IMR-90 (cell line): ENCODE data around the gene GTF3C4. TPM values are rescaled to one million over a fixed set of nuclear protein-coding genes. Genes with fewer than 3 reads are reported as not detected.

Source experiments
- ATAC-seq: fragments of 200-7000 bp; cut with Tn5 transposase; 2 replicates; pipeline ENCODE4 v1.9.1; 2020; ENCODE audit warnings: low read depth, mild to moderate bottlenecking, moderate library complexity
- BruUV-seq: library from RNA; stranded (reverse); fragments of 400-500 nt; replicated peaks from 2 replicates; lab custom pipeline; 2021; lab: Mats Ljungman, UMichigan
- CTCF ChIA-PET: fragments of 300-600 bp; formaldehyde crosslinking; extraction: SDS; loops from one replicate; lab custom pipeline; 2021; ENCODE audit warnings: antibody characterized with exemption; lab: Yijun Ruan, JAX
- POLR2A ChIA-PET: fragments of 300-600 bp; sonication (Branson Sonifier 250); formaldehyde crosslinking; loops from one replicate; lab custom pipeline; 2022; ENCODE audit warnings: antibody characterized with exemption; ENCODE audit not compliant: unreplicated experiment; lab: Charles Lee
- DNase-seq: peaks from one replicate; pipeline ENCODE4 v3.0.0; 2013
- H2AFZ ChIP-seq: replicated peaks from 2 replicates; pipeline ENCODE3; 2013; ENCODE audit warnings: low read length, mild to moderate bottlenecking; ENCODE audit not compliant: poor library complexity
- H2AK5ac ChIP-seq: 2 replicates; pipeline ENCODE4 v1.6.1; 2013; ENCODE audit warnings: low read depth, low read length, inconsistent platforms
- H2AK9ac ChIP-seq: replicated peaks from 2 replicates; pipeline ENCODE3; 2013; ENCODE audit warnings: mild to moderate bottlenecking, low read depth, low read length, moderate library complexity; ENCODE audit not compliant: poor library complexity
- H2BK120ac ChIP-seq: 2 replicates; pipeline ENCODE4 v1.6.1; 2013; ENCODE audit warnings: low read depth, low read length, inconsistent platforms
- H2BK15ac ChIP-seq: 3 replicates; pipeline ENCODE4 v1.6.1; 2013; ENCODE audit warnings: low read depth, low read length, inconsistent platforms
- H2BK20ac ChIP-seq: 2 replicates; pipeline ENCODE4 v1.6.1; 2013; ENCODE audit warnings: low read depth, mild to moderate bottlenecking, inconsistent platforms, low read length, moderate library complexity
- H2BK5ac ChIP-seq: 2 replicates; pipeline ENCODE4 v1.6.1; 2013; ENCODE audit warnings: mild to moderate bottlenecking, low read depth, low read length, inconsistent platforms; ENCODE audit not compliant: poor library complexity, severe bottlenecking
- H3K14ac ChIP-seq: replicated peaks from 2 replicates; pipeline ENCODE4 v1.6.1; 2013; ENCODE audit warnings: low read depth, low read length, inconsistent platforms
- H3K18ac ChIP-seq: 2 replicates; pipeline ENCODE4 v1.6.1; 2013; ENCODE audit warnings: low read depth, low read length, control low read depth
- H3K23ac ChIP-seq: 2 replicates; pipeline ENCODE4 v1.6.1; 2013; ENCODE audit warnings: low read depth, low read length, inconsistent platforms
- H3K27ac ChIP-seq: 2 replicates; pipeline ENCODE4 v1.5.1; 2013; ENCODE audit warnings: mild to moderate bottlenecking, control low read depth, low read length; ENCODE audit not compliant: insufficient read depth
- H3K27me3 ChIP-seq: 2 replicates; pipeline ENCODE4 v1.6.1; 2013; ENCODE audit warnings: low read length; ENCODE audit not compliant: control insufficient read depth, insufficient read depth
- H3K36me3 ChIP-seq: 2 replicates; pipeline ENCODE4 v1.6.1; 2013; ENCODE audit warnings: low read length, mixed read lengths; ENCODE audit not compliant: control insufficient read depth, insufficient read depth
- H3K4ac ChIP-seq: 2 replicates; pipeline ENCODE4 v1.6.1; 2013; ENCODE audit warnings: low read depth, low read length, inconsistent platforms
- H3K4me1 ChIP-seq: 2 replicates; pipeline ENCODE4 v1.6.1; 2013; ENCODE audit warnings: low read length, mixed read lengths; ENCODE audit not compliant: control insufficient read depth, insufficient read depth
- H3K4me2 ChIP-seq: 2 replicates; pipeline ENCODE4 v1.6.1; 2013; ENCODE audit warnings: low read depth, mild to moderate bottlenecking, control low read depth, low read length, moderate library complexity
- H3K4me3 ChIP-seq: 2 replicates; pipeline ENCODE4 v1.5.1; 2013; ENCODE audit warnings: low read depth, mild to moderate bottlenecking, control low read depth, low read length, moderate library complexity; ENCODE audit not compliant: insufficient read depth
- H3K56ac ChIP-seq: 2 replicates; pipeline ENCODE4 v1.6.1; 2013; ENCODE audit warnings: low read length, inconsistent platforms; ENCODE audit not compliant: insufficient read depth; ENCODE audit errors: extremely low read depth
- H3K79me1 ChIP-seq, 2 experiments: 2 replicates each; pipeline ENCODE4 v1.6.1; 2013; ENCODE audit warnings: low read length in 2 of 2, inconsistent platforms in 1 of 2, low read depth in 1 of 2
- H3K9ac ChIP-seq: 2 replicates; pipeline ENCODE4 v1.6.1; 2013; ENCODE audit warnings: low read depth, low read length, control low read depth
- H3K9me1 ChIP-seq: 2 replicates; pipeline ENCODE4 v1.6.1; 2013; ENCODE audit warnings: low read length, inconsistent platforms; ENCODE audit not compliant: insufficient read depth
- H3K9me3 ChIP-seq: 2 replicates; pipeline ENCODE4 v1.6.1; 2013; ENCODE audit warnings: low read length; ENCODE audit not compliant: control insufficient read depth, insufficient read depth
- H4K20me1 ChIP-seq: 2 replicates; pipeline ENCODE4 v1.6.1; 2013; ENCODE audit warnings: low read length, inconsistent platforms; ENCODE audit not compliant: insufficient read depth
- H4K5ac ChIP-seq: 2 replicates; pipeline ENCODE4 v1.6.1; 2013; ENCODE audit warnings: mild to moderate bottlenecking, low read depth, low read length, control low read depth
- H4K8ac ChIP-seq, 2 experiments: 2 replicates each; pipeline ENCODE4 v1.6.1; 2013; ENCODE audit warnings: low read depth in 2 of 2, low read length in 2 of 2, control low read depth in 1 of 2, inconsistent platforms in 1 of 2
- H4K91ac ChIP-seq: 2 replicates; pipeline ENCODE4 v1.6.1; 2013; ENCODE audit warnings: low read depth, low read length, inconsistent platforms; ENCODE audit not compliant: insufficient read depth
- MAZ ChIP-seq: IDR thresholded peaks from 2 replicates; pipeline ENCODE4 v1.6.1; 2012; ENCODE audit warnings: low read depth, mild to moderate bottlenecking, low read length, improper control_type of control experiment, moderate library complexity, borderline replicate concordance
- RCOR1 ChIP-seq: IDR thresholded peaks from 2 replicates; pipeline ENCODE4 v1.6.1; 2012; ENCODE audit warnings: mild to moderate bottlenecking, low read length, improper control_type of control experiment; ENCODE audit not compliant: insufficient replicate concordance
- WGBS, 2 experiments: methylation state at CpG; one replicate each; pipeline versions ENCODE4 v1.1.5 to v1.1.7; 2013; ENCODE audit warnings: missing lambda C conversion rate in 2 of 2; ENCODE audit not compliant: insufficient read length in 1 of 2; ENCODE audit errors: extremely low coverage in 2 of 2; 5-methylcytosine and 5-hydroxymethylcytosine counted together
- dilution Hi-C: fragments of 300-500 bp; cut with HindIII; formaldehyde crosslinking; loops from one replicate; pipeline ENCODE4 v1.14.3; 2018; ENCODE audit warnings: low sequenced_read_pairs; ENCODE audit not compliant: unreplicated experiment
- in situ Hi-C: fragments of 300-500 bp; cut with MboI; formaldehyde crosslinking; loops from 3 replicates; pipeline ENCODE4 v1.14.3; 2019; ENCODE audit warnings: low sequenced_read_pairs, inconsistent platforms, mixed read lengths
- intact Hi-C: fragments of 100-400 bp; cut with micrococcal nuclease; formaldehyde crosslinking; loops from 2 replicates; pipeline ENCODE4 v1.10.0; 2022
- polyA plus RNA-seq, 3 experiments: library from polyadenylated mRNA; depleted of rRNA; stranded (reverse); fragments of >200 nt; gene quantifications; 2 replicates each; pipeline ENCODE4 v1.2.3, GENCODE V29; 2012; ENCODE audit warnings: low replicate concordance in 1 of 3
- total RNA-seq: library from RNA; depleted of rRNA; stranded (reverse); fragments of >200 nt; gene quantifications from 2 replicates; pipeline ENCODE4 v1.2.3, GENCODE V29; 2012

GTF3C4 gene
- total and polyA plus RNA-seq, 2 of the 4 experiments (the other 2 are of a cell fraction): 4.7 to 16.5 TPM

GRCh38 chr9:132626285-132626684 lies 44.0 kb upstream of the GTF3C4 start:
- no peak overlapping the region for H4K91ac ChIP-seq
- ATAC-seq (no peak), DNase-seq (no peak)
- H3K4me2 ChIP-seq: no peak overlapping the region
- no peak overlapping the region for H3K14ac ChIP-seq
- TF ChIP-seq MAZ (no peak), RCOR1 (no peak)
- no peak overlapping the region for H2AK5ac ChIP-seq
- no TSS peak for BruUV-seq
- H3K23ac ChIP-seq: no peak overlapping the region
- POLR2A ChIA-PET: no interaction called here
- H3K18ac ChIP-seq: no peak overlapping the region
- no CpG with 5 or more reads among the region's 5 CpGs for WGBS, 2 experiments
- no peak overlapping the region for H4K8ac ChIP-seq
- no peaks in the 10 kb centered on the region; a peak in 1 of 4 replicates for H3K79me1 ChIP-seq
- H3K27ac ChIP-seq: no peak overlapping the region
- peaks cover 4% of the 10 kb centered on the region; the same call in 1 of the 2 replicates for H3K9me1 ChIP-seq
- H3K4me3 ChIP-seq: no peak overlapping the region
- H3K4ac ChIP-seq: no peak overlapping the region
- H2BK15ac ChIP-seq: no peak overlapping the region
- H2AK9ac ChIP-seq: no peak overlapping the region
- H3K4me1 ChIP-seq: no peaks in the 10 kb centered on the region
- H3K36me3 ChIP-seq: peaks cover 32% of the 10 kb centered on the region
- H3K27me3 ChIP-seq: no peaks in the 10 kb centered on the region
- in situ Hi-C loops: no loop called here
- H4K20me1 ChIP-seq: peaks cover 11% of the 10 kb centered on the region; the same call in 1 of the 2 replicates
- no peak overlapping the region for H4K5ac ChIP-seq
- H2BK20ac ChIP-seq: no peak overlapping the region
- no peak overlapping the region for H3K56ac ChIP-seq
- dilution Hi-C loops: no loop called here
- H2AFZ ChIP-seq: no peak overlapping the region
- CTCF ChIA-PET: interaction anchor here (0.6 kb wide), 1 partner anchor 29 kb away, joined by 5 read pairs; no protein-coding TSS in a partner anchor
- intact Hi-C loops: no loop called here
- no peak overlapping the region for H3K9ac ChIP-seq
- no peaks in the 10 kb centered on the region for H3K9me3 ChIP-seq
- H2BK5ac ChIP-seq: no peak overlapping the region
- H2BK120ac ChIP-seq: no peak overlapping the region
